ENCODE measurements around the gene ZNF688.
"Not testable (repeated sequence)": the region's sequence is repeated elsewhere in the genome, so short reads cannot be mapped to it uniquely, and the experiment has no call there.

Gene ZNF688

DNA sequence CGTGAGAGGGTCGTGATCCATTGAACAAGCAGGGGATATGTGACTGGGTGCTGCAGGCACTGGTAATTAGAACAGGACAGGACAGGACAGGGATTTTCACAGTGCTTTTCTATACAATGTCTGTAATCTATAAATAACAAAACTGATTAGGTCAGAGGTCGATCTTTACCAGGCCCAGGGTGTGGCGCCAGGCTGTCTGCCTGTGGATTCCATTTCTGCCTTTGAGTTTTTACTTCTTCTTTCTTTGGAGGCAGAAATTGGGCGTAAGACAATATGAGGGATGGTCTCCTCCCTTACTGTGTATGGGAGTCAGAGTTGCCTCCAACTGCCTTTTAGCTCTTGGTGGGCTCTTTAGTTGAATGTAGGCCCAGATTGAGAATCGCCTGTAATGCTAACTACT is 11.8 kb downstream of the ZNF688 start:
- in situ Hi-C loops (cut with MboI; ENCODE audit: low pct_unique_long_range_greater_than_20kb, low sequenced_read_pairs), result no loop called here
- peak; percentile 45 for DNase-seq

DNA sequence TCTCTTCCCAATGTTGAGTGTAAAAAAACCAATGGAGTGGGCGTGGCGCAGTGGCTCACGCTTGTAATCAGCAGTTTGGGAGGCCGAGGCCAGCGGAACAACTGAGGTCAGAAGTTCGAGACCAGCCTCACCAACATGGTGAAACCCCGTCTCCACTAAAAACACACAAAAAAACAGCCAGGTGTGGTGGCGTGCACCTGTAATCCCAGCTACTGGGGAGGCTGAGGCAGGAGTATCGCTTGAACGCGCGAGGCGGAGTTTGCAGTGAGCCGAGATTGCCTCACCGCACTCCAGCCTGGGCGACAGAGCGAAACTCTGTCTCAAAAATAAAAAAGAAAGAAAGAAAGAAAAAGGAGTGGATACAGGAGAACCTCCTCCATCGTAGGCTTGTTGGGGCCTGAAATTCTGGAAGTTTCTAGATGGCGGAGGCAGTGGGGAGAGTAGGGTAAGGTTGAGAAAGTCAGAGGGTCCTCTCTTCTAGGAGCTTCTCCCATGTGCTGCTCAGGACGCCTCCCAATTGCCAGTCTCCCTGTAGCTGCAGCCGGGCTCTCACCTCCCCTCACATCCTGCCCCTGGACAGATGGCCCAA is 12.6 kb downstream of the ZNF688 start:
- in situ Hi-C loops (cut with MboI; ENCODE audit: low pct_unique_long_range_greater_than_20kb, low sequenced_read_pairs), result no loop called here
- DNase-seq, result no peak

DNA sequence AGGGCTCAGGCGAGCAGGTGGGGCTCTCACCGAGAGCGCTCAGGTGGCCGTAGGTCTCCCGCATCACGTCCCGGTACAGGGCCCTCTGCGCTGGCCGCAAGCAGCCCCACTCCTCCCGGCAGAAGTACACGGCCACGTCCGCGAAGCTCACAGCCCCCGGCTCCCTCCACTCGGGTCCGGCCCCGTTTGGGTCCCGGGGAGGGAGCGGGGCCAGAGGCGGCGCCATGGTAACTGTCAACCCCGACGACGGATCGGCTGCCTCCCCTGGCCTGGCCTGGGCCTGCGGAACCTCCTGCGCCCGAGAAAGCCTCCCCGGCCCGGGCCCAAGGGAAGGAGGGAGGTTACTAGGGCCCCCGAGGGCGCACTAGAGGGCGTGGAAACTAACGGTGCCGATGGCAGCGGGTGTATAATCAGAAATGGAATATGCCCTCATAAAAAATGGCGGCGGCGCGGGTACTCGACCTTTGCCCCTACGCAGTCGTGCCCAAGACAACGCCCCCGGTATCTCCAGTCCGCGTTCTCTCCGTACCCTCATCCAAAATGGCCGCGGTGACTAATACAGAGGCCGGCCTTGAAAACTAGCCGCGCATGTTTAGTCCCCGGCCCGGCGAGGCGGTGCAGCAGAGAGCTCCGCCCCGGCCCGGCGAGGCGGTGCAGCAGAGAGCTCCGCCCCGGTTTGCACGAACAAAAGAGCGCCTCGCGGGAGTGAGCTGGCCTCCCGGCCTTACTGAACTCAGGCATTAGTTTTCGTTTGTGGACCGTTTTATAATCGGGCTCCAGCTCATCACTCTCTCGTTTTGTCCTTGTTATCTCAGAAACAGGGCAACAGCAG is 13.3 kb downstream of the ZNF688 start, which contains the start of gene ZNF764:
Gene ZNF764, minus strand, starts transcription at position 418 of the 832 bp plus-strand sequence. Its CDS starts 192 bp downstream, at position 226.
- in situ Hi-C loops (cut with MboI; ENCODE audit: low pct_unique_long_range_greater_than_20kb, low sequenced_read_pairs), result no loop called here
- peak; percentile 97 for DNase-seq

DNA sequence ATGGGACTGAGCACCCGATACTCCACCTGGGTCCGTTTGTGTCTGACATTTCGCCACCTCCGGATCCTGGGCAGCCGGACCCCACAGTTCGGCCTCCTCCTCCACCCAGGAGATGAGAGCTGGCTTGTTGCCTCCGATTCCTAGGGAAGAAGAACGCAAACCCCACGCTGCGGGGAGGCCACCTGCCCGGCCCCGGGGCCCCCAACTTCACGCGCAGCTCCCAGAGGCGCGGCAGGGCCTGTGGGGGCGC is 13.9 kb downstream of the ZNF688 start:
- no peak for DNase-seq
- in situ Hi-C loops (cut with MboI; ENCODE audit: low pct_unique_long_range_greater_than_20kb, low sequenced_read_pairs), result no loop called here

DNA sequence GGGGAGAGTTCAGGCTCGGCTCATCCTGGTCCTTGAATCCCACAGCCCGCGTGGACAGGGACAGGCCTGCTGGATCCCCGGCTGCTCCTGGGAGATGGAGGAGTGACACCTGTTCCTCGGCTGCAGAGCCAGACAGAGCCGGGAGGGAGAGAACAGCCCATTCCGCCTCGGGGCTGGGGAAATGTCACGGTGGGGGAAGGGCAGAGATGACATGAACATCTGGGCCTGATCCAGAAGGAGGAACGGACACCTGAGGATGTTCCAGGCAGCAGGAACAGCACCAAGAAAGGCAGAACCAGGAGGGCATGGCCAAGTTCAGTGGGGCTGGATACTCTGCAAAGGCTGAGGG is 15.4 kb downstream of the ZNF688 start:
- in situ Hi-C loops (cut with MboI; ENCODE audit: low pct_unique_long_range_greater_than_20kb, low sequenced_read_pairs), result no loop called here
- no peak for DNase-seq

DNA sequence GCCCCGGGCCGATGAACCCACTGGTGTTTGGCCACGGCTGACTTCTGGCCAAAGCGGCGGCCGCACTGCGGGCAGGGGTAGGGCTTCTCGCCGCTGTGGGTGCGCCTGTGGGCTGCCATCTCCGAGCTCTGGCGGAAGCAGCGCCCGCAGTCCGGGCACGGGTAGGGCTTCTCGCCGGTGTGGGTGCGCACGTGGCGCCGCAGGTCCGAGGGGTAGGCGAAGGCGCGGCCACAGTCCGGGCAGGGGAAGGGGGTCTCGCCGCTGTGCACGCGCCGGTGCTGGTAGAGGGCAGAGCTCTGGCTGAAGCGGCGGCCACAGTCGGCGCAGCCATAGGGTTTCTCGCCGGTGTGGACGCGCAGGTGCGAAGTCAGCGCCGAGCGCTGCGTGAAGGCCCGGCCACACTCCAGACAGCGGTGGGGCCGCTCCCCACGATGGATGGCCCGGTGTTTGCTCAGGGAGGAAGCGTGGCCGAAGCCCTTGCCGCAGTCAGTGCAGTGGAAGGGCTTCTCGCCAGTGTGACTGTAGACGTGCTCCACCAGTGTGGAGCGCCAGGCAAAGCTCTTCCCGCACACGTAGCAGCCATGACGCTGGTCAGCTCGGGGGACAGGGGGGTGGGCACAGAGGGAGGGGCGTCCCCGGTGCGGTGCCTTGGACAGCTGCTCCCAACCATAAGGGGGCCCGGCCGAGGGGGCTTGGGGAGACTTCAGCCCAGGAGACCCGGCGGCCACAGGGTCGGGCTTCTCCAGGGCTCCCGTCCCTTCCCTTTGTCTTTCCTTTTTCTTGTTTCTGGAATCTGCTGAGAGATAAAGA is 16.0 kb downstream of the ZNF688 start:
- in situ Hi-C loops (cut with MboI; ENCODE audit: low pct_unique_long_range_greater_than_20kb, low sequenced_read_pairs), result no loop called here
- DNase-seq, result no peak

DNA sequence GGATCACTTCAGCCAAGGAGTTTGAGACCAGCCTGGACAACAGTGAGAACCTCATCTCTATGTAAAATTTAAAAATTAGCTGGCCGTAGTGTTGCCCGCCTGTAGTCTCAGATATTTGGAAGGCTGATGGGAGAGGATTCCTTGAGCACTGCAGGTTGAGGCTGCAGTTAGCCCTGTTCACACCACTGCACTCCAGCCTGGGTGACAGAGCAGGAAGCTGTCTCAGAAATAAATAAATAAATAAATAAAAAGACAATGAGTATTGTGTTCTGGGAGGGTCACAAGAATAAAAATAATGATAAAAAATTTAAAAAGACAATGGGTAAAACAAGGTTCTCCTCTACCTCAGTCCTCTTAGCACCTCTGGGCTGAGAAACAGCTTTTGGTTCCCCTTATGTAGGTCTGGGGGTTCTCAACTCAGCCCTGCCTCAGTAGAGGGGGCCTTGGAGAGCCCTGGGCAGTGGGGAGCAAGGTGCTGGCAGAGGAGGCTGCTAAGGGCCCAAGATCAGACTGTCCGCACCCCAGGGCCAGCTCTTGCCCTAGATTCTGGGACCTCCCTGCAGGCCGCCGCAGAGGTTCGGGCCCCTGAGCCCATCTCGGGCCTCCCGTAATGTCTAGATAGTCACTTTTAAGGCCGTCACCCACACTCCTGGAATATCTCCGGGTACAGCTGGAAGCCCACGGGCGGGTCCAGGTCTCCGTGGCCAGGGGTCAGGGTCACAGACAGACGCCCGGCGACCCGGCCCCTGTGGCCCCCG is 16.8 kb downstream of the ZNF688 start:
- in situ Hi-C loops (cut with MboI; ENCODE audit: low pct_unique_long_range_greater_than_20kb, low sequenced_read_pairs), result no loop called here
- DNase-seq, result no peak

DNA sequence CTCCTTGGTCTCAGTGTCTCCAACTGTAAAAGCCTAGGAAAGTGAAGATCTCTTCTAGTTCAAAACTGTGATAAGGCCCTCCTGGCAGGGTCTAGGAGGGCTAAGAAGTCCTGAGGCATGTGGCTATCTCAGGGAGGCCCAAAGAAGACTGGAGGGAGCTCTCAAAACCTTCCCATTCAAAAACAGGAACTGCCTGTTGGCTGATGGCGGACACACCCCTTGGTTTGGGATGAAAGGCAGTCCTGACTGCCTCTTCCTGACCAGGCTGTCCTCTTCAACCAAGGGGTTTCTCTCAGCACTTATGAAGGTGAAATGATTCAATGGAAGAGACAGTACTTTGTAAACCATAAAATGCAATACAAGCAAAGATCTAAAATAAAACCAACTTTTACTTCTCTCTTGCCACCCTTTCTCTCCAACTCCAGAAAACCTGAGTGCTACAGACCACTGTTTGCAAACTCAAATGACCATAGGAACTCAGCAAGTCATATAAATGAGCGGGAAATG is 18.1 kb downstream of the ZNF688 start:
- DNase-seq, result peak; percentile 49
- in situ Hi-C loops (cut with MboI; ENCODE audit: low pct_unique_long_range_greater_than_20kb, low sequenced_read_pairs), result no loop called here

DNA sequence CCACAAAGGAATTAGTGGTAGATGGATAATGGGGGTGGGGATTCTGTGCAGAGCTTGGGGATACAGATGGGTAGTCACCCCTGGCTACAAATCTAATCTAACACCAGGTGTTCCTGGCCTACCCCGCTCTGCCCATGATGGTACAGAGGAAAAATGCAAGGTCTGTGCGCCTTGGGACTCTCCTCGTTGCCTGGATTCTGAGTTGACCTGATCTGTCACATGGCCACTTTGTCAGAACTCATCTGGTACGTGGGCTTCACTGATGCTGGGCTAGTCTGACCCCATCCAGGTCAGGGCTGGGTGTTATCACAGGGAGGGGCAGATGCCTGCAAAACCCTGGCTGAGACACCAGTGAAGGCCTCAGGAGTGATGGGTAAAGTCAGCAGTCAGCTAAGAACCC is 18.6 kb downstream of the ZNF688 start:
- no peak for DNase-seq

DNA sequence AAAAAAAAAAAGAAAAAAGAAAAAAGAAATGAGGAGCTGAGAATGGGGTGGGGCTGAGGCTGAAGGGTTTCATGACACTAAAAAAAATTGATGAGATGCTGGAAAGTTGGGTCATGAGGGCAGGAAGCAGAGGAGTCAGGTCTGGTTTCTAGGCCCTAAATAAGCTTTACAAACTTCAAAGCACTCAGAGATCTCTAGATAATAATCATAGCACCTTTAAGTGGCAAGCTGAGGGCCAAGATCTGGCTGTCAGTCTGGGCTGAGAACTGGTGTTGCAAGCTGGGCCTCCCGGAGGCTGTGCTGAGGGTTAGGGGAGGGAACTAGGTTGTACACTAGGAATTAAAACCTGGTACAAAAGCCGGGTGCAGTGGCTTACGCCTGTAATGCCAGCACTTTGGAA is 19.7 kb downstream of the ZNF688 start:
- no peak for DNase-seq
- in situ Hi-C loops (cut with MboI; ENCODE audit: low pct_unique_long_range_greater_than_20kb, low sequenced_read_pairs), result no loop called here

More for the DNA sequence above, 18.6 kb downstream of the ZNF688 start:
- in situ Hi-C loops (cut with MboI; ENCODE audit: low pct_unique_long_range_greater_than_20kb, low sequenced_read_pairs), result no loop called here

DNA sequence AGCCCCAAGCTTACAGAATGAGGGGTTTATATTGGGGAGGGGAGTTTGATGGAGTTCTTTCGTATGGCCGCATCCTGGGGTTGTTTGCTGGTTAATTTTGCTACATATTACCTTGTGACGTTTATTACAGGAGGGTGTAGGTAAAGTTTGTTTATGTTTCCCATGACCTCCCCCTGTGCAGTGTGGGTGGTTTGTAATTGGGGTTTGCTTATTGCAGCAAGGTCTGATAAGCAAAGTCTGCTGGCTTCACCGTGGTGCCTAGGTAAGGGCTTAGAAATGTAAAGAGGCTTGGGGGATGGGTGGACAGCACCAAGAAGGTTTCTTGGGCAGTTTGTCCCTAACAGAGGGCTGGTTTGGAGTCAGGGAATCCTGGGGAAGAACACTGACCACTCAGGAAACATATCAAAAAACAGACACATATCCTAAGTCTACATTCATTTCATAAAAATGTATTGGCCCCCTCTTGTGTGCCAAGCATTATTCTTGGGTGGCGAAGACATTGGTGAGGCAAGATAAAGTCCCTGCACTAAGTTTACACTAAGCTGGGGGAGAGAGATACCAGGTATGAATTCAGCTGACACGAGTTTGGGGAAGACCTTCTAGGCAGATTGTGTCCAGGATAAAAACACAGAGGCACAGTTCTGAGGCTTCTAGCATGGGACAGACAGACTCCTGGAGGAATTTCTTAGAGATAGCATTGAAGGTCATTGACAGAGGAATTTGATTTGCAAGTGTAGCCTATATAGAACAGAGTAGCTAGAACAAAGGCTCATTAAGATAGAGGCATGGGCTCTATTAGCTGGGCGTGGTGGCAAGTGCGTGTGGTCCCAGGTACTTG is 22.9 kb downstream of the ZNF688 start:
- DNase-seq, result no peak
- in situ Hi-C loops (cut with MboI; ENCODE audit: low pct_unique_long_range_greater_than_20kb, low sequenced_read_pairs), result no loop called here

DNA sequence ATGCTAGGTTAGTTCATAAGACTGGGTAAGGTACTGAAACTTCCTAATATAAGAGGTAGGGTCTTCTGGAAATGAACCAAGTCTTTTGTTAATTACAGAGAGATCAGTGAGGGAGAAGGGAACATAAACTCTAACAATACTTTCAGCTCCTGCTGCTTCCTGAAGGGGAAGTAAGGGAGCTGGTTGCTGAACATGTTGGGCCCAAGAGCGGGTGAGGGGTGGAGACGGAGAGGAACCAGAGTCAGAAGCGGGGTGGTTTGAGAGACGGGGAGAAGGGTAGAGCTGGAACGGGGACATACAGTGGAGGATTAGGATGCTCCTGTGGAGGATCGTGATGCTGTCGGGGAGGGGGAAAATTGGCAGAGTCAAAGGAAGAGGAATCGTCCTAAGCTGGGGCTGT is 25.4 kb downstream of the ZNF688 start:
- peak; percentile 64 for DNase-seq
- in situ Hi-C loops (cut with MboI; ENCODE audit: low pct_unique_long_range_greater_than_20kb, low sequenced_read_pairs), result no loop called here

DNA sequence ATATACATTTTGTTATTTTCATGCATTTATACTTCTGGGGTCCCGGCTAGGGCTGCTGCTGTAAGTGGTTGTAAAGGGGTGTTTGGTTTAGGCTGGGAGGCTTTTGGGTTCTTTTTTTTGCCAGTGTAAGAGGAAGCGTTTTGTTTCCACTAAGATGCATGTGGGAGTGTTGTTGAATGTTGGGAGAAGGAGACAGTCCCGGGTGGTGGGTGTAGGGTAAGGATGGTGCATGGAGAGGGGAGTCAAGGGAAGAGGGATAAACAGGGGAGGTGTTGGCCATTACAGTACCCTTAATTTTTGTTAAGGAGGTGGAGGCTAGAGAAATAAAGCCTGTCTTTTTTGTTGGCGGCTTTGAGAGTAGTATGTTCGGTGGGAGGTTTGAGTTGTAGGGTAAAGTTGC is 28.4 kb downstream of the ZNF688 start:
- no peak for DNase-seq

DNA sequence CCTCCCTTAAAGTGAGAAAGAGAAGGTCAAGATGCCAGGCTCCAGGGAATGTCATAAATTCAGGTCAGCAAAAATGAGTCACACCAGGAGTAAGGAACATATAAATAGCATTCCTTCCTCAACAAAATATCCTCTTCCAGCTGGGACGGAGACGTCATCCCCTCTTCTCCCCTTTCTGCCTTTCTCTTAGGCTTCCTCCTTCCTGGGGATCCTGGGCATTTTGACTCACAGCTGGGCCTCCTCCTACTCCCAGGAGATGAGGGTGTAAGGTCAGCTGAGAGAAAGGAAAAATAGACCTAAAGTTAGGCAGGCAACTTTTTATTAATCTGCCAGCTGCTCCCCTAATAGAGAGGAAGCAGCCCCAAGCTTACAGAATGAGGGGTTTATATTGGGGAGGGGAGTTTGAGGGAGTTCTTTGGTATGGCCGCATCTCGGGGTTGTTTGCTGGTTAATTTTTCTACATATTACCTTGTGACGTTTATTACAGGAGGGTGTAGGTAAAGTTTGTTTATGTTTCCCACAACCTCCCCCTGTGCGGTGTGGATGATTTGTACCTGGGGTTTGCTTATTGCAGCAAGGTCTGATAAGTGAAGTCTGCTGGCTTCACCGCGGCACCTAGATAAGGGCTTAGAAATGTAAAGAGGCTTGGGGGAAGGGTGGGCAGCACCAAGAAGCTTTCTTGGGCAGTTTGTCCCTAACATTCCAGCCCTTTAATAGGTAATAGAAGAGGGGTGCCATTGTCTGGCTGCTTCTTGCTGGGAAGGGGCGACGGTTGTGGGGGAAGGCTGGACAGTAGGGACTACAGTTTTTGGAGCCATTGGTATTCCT is 29.8 kb downstream of the ZNF688 start:
- DNase-seq, result no peak
- in situ Hi-C loops (cut with MboI; ENCODE audit: low pct_unique_long_range_greater_than_20kb, low sequenced_read_pairs), result no loop called here

More for the DNA sequence above, 28.4 kb downstream of the ZNF688 start:
- in situ Hi-C loops (cut with MboI; ENCODE audit: low pct_unique_long_range_greater_than_20kb, low sequenced_read_pairs), result no loop called here

DNA sequence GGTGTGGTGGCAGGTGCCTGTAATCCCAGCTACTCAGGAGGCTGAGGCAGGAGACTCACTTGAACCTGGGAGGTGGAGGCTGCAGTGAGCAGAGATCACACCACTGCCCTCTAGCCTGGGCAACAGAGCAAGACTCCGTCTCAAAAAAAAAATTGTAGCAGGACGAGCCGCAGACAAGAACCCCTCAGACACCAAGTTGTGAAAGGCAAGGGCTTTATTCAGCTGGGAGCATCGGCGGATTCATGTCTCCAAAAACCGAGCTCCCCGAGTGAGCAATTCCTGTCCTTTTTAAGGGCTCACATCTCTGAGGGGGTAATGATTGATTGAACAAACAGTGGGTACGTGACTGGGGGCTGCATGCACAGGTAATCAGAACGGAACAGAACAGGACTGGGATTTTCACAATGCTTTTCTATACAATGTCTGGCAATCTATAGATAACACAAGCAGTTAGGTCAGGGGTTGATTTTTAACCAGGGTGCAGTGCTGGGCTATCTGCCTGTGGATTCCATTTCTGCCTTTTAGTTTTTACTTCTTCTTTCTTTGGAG is 30.5 kb downstream of the ZNF688 start:
- DNase-seq; in situ Hi-C loops (cut with MboI; ENCODE audit: low pct_unique_long_range_greater_than_20kb, low sequenced_read_pairs): not testable (repeated sequence)

DNA sequence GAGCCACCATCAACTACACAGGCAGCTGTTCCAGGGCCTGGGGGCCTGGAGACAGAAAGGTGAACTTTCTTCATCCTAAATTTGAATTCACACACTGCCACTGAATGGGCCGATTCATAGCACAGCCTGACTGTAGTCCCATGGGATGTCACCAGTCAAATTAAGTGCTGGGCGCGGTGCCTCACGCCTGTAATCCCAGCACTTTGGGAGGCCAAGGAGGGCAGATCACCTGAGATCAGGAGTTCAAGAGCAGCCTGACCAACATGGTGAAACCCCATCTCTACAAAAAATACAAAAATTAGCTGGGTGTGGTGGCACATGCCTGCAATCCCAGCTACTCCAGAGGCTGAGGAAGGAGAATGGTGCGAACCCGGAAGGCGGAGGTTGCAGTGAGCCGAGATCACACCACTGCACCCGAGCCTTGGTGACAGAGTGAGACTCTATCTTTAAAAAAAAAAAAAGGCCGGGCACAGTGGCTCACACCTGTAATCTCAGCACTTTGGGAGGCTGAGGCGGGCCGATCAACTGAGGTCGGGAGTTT is 31.5 kb downstream of the ZNF688 start:
- in situ Hi-C loops (cut with MboI; ENCODE audit: low pct_unique_long_range_greater_than_20kb, low sequenced_read_pairs); DNase-seq: not testable (repeated sequence)

All from KBM-7 (cell line).